WI38 (cell line): Measurements from ENCODE around the gene ABCA4.

Source experiments
- H3K4me3 ChIP-seq: 2 replicates; pipeline ENCODE4 v1.5.1; 2011; ENCODE audit warnings: low read depth, mild to moderate bottlenecking, control low read depth, low read length
- TF ChIP-seq, protein P1 (sequence below): IDR thresholded peaks from 2 replicates; pipeline ENCODE4 v1.5.1; 2012; ENCODE audit warnings: low read depth, mild to moderate bottlenecking, control low read depth, low read length

ABCA4 gene

DNA sequence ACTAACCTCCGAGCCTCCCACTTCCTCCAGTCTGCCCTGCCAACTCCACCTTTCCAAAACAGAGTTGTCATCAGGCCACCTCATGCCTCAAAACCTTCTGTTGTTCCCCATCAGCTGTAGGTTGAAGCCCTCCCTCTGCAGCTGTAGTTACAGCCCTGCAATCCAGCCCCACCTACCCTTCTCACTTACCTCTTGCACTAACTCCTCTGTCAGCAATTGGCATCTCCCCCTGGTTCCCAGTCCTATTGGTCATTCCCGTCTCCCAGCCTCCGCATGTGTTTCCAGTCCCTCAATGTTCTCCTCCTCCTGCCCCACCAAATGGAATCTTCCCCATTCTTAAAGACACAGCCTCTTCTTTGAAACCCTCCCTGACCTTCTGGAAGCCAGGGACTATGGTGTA is 111.6 kb downstream of the ABCA4 start:
- H3K4me3 ChIP-seq: no peak overlapping the region
- TF ChIP-seq, protein P1, sequence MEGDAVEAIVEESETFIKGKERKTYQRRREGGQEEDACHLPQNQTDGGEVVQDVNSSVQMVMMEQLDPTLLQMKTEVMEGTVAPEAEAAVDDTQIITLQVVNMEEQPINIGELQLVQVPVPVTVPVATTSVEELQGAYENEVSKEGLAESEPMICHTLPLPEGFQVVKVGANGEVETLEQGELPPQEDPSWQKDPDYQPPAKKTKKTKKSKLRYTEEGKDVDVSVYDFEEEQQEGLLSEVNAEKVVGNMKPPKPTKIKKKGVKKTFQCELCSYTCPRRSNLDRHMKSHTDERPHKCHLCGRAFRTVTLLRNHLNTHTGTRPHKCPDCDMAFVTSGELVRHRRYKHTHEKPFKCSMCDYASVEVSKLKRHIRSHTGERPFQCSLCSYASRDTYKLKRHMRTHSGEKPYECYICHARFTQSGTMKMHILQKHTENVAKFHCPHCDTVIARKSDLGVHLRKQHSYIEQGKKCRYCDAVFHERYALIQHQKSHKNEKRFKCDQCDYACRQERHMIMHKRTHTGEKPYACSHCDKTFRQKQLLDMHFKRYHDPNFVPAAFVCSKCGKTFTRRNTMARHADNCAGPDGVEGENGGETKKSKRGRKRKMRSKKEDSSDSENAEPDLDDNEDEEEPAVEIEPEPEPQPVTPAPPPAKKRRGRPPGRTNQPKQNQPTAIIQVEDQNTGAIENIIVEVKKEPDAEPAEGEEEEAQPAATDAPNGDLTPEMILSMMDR: no peak

DNA sequence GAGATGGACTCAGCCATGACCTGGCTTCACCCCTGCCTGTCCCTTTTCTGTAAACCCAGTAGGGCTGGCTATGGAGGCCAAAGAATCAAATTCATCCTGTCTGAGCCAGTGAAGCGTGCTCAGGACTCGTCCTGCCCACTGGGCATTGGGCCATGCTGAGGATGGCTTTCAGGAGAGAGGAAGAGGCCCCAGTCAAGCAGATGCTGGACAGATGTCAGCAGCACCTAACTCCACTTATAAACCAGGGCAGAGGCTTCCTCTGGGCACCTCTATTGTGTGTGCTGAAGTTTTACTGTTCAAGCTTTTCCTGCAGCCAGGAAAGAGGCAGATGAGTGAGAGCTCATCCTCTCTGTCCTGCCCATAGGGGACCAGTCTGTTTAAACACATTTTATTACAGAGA is 114.3 kb downstream of the ABCA4 start:
- H3K4me3 ChIP-seq: no peak overlapping the region
- TF ChIP-seq, protein P1: no peak

DNA sequence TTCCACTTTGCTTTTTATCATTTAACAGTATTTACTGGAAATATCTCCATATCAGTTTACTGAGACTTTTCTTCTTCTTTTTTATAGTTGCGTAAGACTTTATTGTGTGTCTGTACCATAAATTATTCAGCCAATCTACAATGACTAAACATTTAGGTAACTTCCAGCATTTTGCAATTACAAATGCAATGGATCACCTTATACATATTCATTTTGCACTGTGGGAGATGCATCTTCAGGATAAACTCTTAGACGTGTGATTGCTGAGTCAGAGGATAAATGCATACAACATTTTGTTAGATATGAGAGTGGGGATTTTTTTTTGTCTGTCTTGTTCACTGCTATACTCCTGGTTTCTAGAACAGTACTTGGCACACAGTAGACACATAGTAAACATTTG is 116.0 kb downstream of the ABCA4 start:
- TF ChIP-seq, protein P1: no peak
- H3K4me3 ChIP-seq: no peak overlapping the region

DNA sequence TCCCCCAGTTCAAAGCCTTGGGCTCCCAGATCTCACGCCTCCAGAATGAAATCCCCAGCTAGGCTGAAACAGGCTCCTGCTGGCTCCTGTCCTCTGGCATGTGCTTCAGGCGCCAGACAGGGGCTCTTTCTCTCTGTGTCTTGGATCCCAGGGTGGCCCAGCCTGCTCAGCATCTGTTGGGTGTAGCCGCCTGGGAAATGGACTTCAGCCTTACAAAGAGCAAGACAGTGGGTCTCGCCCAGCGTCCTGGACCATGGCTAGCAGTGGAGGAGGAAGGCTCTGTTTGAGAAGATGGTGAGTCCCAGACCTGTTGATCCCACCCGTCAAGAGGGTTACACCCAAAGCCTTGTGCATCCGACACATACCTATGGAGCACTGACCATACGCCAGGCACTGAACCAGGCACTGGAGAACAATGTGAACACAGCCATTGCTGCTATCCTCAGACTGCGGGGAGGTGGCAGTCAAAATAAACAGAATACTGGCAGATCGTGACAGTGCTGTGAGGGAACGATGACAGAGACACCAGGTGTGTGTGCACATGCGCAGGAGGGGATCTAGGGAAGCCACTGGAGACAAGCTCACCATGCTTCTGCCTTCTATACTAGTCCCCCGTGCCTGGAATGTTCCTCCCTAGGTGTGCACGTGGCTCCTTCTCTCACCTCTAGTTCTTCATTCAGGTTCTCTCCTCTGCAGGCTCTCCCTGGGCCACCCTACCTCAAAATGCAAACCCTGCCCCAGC is 118.7 kb downstream of the ABCA4 start:
- H3K4me3 ChIP-seq: no peak overlapping the region
- TF ChIP-seq, protein P1: no peak

DNA sequence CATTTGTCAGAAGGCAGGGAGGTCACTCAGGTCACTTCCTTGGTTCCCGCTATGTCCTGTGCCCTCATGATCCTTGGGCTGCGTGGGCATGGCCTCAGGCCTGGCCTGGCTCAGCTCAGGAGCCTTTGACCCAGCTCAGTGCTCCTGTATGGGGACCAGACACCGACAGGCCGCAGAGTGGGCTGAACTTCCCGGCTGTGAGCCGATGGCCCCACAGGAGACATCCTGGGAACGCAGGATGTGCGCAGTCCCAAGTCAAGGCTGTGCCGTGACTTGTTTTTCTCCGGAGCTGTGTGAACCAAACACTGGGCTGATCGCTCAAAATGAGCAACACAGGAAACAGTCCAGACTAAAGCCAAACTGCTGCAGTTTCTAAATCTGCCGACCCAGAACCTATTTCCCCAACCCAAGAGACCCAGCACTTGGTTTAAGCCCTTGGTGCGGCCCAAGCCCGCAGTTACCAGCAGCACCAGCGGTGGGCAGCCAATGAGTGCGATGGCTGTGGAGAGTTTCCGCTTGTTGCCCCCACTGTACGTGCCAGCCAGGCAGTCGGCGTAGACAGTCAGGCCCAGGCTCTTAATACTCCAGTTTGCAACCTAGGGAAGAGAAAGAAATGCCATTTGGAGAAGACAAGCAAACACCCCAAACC is 119.4 kb downstream of the ABCA4 start:
- TF ChIP-seq, protein P1: no peak
- no peak overlapping the region for H3K4me3 ChIP-seq

DNA sequence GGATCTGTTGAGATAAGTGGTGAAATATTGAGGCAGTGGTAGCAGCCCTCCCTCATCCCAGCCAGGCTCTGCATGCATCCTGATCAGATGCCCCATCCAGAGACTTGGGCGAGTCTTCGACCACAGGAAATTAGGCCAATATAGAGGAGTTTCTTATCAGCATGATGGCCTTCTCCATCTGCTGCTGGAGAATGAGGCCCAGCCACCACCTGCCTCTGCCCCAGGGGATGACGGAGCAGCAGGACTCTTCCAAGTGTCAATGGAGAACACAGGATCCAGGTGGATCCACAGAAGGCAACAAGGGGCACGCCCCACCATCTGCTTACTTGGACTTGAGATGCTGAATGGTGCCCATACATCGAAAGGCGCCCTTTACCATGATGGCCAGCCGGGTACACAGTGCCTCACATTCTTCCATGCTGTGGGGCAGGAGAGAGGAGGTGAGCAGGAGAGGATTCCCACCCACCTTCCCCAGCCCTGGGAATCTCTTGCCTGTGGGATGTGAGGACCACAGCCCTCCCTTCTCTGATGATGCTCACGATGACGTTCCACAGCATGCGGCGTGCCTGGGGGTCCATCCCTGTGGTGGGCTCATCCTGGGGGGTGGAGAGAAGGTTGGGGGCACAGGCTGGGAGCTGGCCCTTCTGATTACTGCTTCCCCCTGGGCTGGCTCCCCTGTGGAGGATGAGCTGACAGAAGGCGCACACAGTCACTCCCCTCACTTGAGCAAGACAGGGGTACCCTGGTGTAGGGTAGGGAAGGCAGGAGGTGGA is 120.3 kb downstream of the ABCA4 start:
- TF ChIP-seq, protein P1: no peak
- no peak overlapping the region for H3K4me3 ChIP-seq
